Fibroblast of peridontal ligament (primary cell): Measurements from ENCODE around the gene GON7.
"Not testable (repeated sequence)": the region's sequence is repeated elsewhere in the genome, so short reads cannot be mapped to it uniquely, and the experiment has no call there.

Experiments
- DNase-seq: peaks from one replicate; pipeline ENCODE4 v3.0.0-alpha.2; 2010; ENCODE audit errors: extremely low read depth

GON7 gene

DNA sequence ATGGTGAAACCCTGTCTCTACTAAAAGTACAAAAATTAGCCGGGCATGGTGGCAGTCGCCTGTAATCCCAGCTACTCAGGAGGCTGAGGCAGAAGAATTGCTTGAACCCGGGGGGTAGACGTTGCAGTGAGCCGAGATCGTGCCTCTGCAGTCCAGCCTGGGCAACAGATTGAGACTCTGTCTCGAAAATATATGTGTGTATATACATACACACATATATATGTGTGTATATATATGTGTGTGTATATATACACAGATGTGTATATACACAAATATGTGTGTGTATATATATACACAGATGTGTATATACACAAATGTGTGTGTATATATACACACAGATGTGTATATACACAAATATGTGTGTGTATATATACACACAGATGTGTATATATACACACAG is 48.5 kb downstream of the GON7 start:
- DNase-seq, result not testable (repeated sequence)

DNA sequence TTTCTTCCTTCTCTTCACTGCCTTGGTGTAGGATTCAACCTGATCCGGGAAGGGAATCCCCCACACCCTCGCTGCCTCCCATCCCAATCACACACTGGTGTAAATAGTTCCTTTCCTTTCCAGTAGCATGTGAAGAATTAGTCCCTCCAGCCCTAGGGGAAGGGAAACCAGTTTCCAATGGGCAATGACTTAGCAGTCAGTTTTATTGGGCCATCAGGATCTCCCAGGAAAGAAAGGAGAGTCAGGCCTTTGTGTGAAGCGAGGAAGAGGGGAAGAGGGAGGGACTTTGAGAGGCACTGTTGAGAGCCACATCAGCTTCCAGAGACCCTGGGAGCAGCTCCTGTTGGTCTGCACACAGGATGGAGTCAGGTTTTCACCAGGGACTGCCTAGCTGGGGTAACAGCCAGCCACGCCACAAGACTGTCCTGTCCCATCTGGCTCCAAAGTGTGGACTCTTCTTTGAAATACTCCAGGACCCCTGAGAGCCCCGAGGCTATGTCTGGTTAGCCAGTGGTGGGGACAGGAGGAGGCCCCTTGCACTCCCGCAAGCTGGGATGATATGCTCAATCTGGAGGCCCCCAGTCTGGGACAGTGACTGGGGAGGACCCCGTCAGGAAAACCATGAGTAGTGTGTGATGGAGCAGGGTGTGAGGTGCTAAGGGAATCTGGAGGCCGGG is 50.0 kb downstream of the GON7 start:
- DNase-seq, result no peak

DNA sequence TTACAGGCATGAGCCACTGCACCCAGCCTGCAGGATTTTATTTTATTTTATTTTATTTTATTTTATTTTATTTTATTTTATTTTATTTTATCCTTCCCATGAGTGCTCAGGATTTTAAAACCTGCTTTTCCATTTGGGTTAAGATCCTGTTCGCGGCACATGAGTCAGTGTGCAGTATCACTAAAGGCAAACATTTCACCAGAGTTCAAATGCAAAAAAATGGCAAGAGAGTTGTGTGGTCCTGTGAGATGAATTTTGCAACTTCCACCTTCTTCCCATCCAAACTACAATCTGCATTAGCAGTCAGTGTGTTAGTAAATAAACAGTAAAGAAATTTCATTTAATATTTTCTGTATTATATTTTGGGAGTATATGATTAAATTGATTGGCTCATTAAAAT is 51.2 kb downstream of the GON7 start:
- DNase-seq, result no peak

DNA sequence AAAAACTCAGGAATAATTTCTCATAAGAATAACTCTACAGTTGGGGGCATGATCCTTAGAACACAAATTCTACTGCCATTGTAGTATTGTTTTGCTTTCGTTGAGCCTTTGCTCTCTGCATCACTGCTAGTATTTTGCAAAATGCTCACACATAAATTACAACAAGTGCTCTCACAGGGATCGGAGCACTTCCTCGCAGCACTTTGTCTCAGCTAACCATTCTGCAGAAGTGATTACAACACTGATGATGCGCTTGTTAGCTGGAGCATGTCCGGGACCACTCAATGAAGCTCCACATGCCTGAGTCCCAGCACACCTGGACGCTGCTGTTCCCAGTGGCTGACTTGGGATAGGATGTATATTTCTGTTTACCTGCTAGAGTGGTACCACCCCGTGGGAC is 53.7 kb downstream of the GON7 start:
- no peak for DNase-seq
